Vagina (tissue), 2 donors: ENCODE measurements around the gene ARL5C. TPM values are rescaled to one million over a fixed set of nuclear protein-coding genes. Genes with fewer than 3 reads are reported as not detected.
"Not testable (repeated sequence)": the region's sequence is repeated elsewhere in the genome, so short reads cannot be mapped to it uniquely, and the experiment has no call there.

ENCODE experiments used
- DNase-seq, 2 donors: peaks; one replicate each; pipeline ENCODE4 v3.0.0-alpha.2; 2017; ENCODE audit errors: extremely low spot score in 2 of 2
- H3K27ac ChIP-seq: fragments of 200-600 bp; sonication (generic); one replicate; pipeline ENCODE4 v1.5.1; 2019
- H3K27me3 ChIP-seq: fragments of 200-600 bp; sonication (generic); one replicate; pipeline ENCODE4 v1.5.1; 2019
- H3K36me3 ChIP-seq, 2 donors: fragments of 200-600 bp; sonication (generic); one replicate each; pipeline ENCODE4 v1.5.1; 2017 to 2019
- H3K4me1 ChIP-seq: fragments of 200-600 bp; sonication (generic); one replicate; pipeline ENCODE4 v1.5.1; 2019
- H3K4me3 ChIP-seq, 2 donors: fragments of 200-600 bp; sonication (generic); 1 replicate in 1 of 2; 2 replicates in 1 of 2; pipeline ENCODE4 v1.5.1; 2016 to 2019
- H3K9me3 ChIP-seq: fragments of 200-600 bp; sonication (generic); one replicate; pipeline ENCODE4 v1.5.1; 2019
- POLR2A ChIP-seq, 2 donors: fragments of 450-650 bp; IDR thresholded peaks; one replicate each; pipeline ENCODE4 v1.6.1; 2017; ENCODE audit warnings: antibody characterized with exemption in 2 of 2, mild to moderate bottlenecking in 2 of 2, moderate library complexity in 2 of 2
- POLR2AphosphoS5 ChIP-seq, 2 donors: sonication (generic); formaldehyde crosslinking; IDR thresholded peaks; one replicate each; pipeline ENCODE4 v1.9.0; 2017; ENCODE audit warnings: antibody characterized with exemption in 2 of 2, mild to moderate bottlenecking in 2 of 2, low read depth in 1 of 2; ENCODE audit not compliant: insufficient read depth in 1 of 2
- intact Hi-C: fragments of 100-400 bp; cut with DNase I; formaldehyde crosslinking; loops from one replicate; pipeline ENCODE4 v1.15.1; 2023
- total RNA-seq: library from RNA; depleted of rRNA; stranded (reverse); fragments of >200 nt; gene quantifications from one replicate; pipeline ENCODE4 v1.2.3, GENCODE V29; 2016
- TF ChIP-seq, protein P1 (sequence below), 3 experiments: fragments of 450-650 bp in 2 of 3; fragments of 200-600 bp in 1 of 3; sonication (generic) in 1 of 3; IDR thresholded peaks; one replicate each; pipeline ENCODE4 v1.5.1; 2017 to 2019; ENCODE audit warnings: antibody characterized with exemption in 3 of 3, mild to moderate bottlenecking in 2 of 3, moderate library complexity in 2 of 3

The ARL5C gene
- total RNA-seq, 1 donor from 2014 or later, result not detected

- intact Hi-C loops, result no loop called here
- H3K27me3 ChIP-seq, result no peaks in the 10 kb centered on the region
- H3K36me3 ChIP-seq, result no peaks in the 10 kb centered on the region
- H3K9me3 ChIP-seq, result no peaks in the 10 kb centered on the region
- no peak for DNase-seq
- H3K4me3 ChIP-seq, result no peak overlapping the region
- TF ChIP-seq, protein P1, sequence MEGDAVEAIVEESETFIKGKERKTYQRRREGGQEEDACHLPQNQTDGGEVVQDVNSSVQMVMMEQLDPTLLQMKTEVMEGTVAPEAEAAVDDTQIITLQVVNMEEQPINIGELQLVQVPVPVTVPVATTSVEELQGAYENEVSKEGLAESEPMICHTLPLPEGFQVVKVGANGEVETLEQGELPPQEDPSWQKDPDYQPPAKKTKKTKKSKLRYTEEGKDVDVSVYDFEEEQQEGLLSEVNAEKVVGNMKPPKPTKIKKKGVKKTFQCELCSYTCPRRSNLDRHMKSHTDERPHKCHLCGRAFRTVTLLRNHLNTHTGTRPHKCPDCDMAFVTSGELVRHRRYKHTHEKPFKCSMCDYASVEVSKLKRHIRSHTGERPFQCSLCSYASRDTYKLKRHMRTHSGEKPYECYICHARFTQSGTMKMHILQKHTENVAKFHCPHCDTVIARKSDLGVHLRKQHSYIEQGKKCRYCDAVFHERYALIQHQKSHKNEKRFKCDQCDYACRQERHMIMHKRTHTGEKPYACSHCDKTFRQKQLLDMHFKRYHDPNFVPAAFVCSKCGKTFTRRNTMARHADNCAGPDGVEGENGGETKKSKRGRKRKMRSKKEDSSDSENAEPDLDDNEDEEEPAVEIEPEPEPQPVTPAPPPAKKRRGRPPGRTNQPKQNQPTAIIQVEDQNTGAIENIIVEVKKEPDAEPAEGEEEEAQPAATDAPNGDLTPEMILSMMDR (IDR thresholded peaks at IDR 0.05), result no peak
- no peak for TF ChIP-seq POLR2A (IDR thresholded peaks at IDR 0.05)
- TF ChIP-seq POLR2AphosphoS5 (IDR thresholded peaks at IDR 0.05; ENCODE audit: insufficient read depth in 1 of 2, low read depth in 1 of 2), result no peak
- H3K27ac ChIP-seq, result no peak overlapping the region
- H3K4me1 ChIP-seq, result no peaks in the 10 kb centered on the region
Observed at GRCh38 chr17:39130205-39130604, 35.8 kb downstream of the ARL5C start.

- H3K27ac ChIP-seq, H3K36me3 ChIP-seq, H3K4me1 ChIP-seq, H3K4me3 ChIP-seq, H3K27me3 ChIP-seq, H3K9me3 ChIP-seq, intact Hi-C loops, DNase-seq: not testable (repeated sequence)
Observed at GRCh38 chr17:39129544-39129943, 36.4 kb downstream of the ARL5C start.

GRCh38 chr17:39126436-39126835 is 39.5 kb downstream of the ARL5C start:
- Histone ChIP-seq H3K36me3 (no peaks in the 10 kb centered on the region), H3K27me3 (no peaks in the 10 kb centered on the region), H3K27ac (no peak overlapping the region), H3K4me3 (no peak overlapping the region), H3K9me3 (no peaks in the 10 kb centered on the region), H3K4me1 (no peaks in the 10 kb centered on the region)
- no peak for DNase-seq
- intact Hi-C loops, result no loop called here
- TF ChIP-seq POLR2AphosphoS5 (IDR thresholded peaks at IDR 0.05; ENCODE audit: insufficient read depth in 1 of 2, low read depth in 1 of 2), result no peak
- no peak for TF ChIP-seq POLR2A (IDR thresholded peaks at IDR 0.05)
- TF ChIP-seq, protein P1 (IDR thresholded peaks at IDR 0.05), result no peak

GRCh38 chr17:39125143-39125875 is 40.7 kb downstream of the ARL5C start:
- intact Hi-C loops, result no loop called here
- Histone ChIP-seq H3K9me3 (no peaks in the 10 kb centered on the region), H3K27me3 (no peaks in the 10 kb centered on the region), H3K4me1 (no peaks in the 10 kb centered on the region), H3K27ac (no peak overlapping the region), H3K36me3 (no peaks in the 10 kb centered on the region), H3K4me3 (no peak overlapping the region)
- TF ChIP-seq POLR2AphosphoS5 (IDR thresholded peaks at IDR 0.05; ENCODE audit: insufficient read depth in 1 of 2, low read depth in 1 of 2), result no peak
- TF ChIP-seq, protein P1 (IDR thresholded peaks at IDR 0.05), result no peak
- no peak for TF ChIP-seq POLR2A (IDR thresholded peaks at IDR 0.05)
- DNase-seq, result no peak

GRCh38 chr17:39123627-39124026 is 42.3 kb downstream of the ARL5C start:
- no peak overlapping the region for H3K27ac ChIP-seq
- intact Hi-C loops, result no loop called here
- no peak for DNase-seq
- no peaks in the 10 kb centered on the region for H3K4me1 ChIP-seq
- no peaks in the 10 kb centered on the region for H3K36me3 ChIP-seq
- H3K9me3 ChIP-seq, result no peaks in the 10 kb centered on the region
- no peaks in the 10 kb centered on the region for H3K27me3 ChIP-seq
- TF ChIP-seq, protein P1 (IDR thresholded peaks at IDR 0.05), result no peak
- TF ChIP-seq POLR2A (IDR thresholded peaks at IDR 0.05) (no peak), POLR2AphosphoS5 (IDR thresholded peaks at IDR 0.05; ENCODE audit: insufficient read depth in 1 of 2, low read depth in 1 of 2) (no peak)
- no peak overlapping the region for H3K4me3 ChIP-seq
